Activated naive CD4-positive, alpha-beta T cell treated with anti-CD3 and anti-CD28 coated beads, Interleukin-2, amount 50 U/mL, for 72 hours (primary cell): ENCODE measurements around the gene TNRC6C. TPM values are rescaled to one million over a fixed set of nuclear protein-coding genes. Genes with fewer than 3 reads are reported as not detected.
"Not testable (repeated sequence)": the region's sequence is repeated elsewhere in the genome, so short reads cannot be mapped to it uniquely, and the experiment has no call there.

Experiments used
- ATAC-seq, 2 donors: fragments of 150-1000 bp; cut with Tn5 transposase; 2 replicates each; pipeline ENCODE4 v1.10.0; 2021; ENCODE audit warnings: mild to moderate bottlenecking in 2 of 2, moderate library complexity in 2 of 2
- DNase-seq, 2 donors: peaks; one replicate each; pipeline ENCODE4 v3.0.0; 2021 to 2022; ENCODE audit warnings: low spot score in 2 of 2
- H3K27ac Mint-ChIP-seq, 2 donors: one replicate each; pipeline ENCODE4 v1.8.0; 2022; ENCODE audit warnings: mild to moderate bottlenecking in 2 of 2, mixed read lengths in 2 of 2
- H3K36me3 Mint-ChIP-seq, 2 donors: one replicate each; pipeline ENCODE4 v1.8.0; 2022; ENCODE audit warnings: mixed read lengths in 2 of 2
- H3K9me3 Mint-ChIP-seq, 2 donors: one replicate each; pipeline ENCODE4 v1.8.0; 2022; ENCODE audit warnings: mixed read lengths in 2 of 2
- total RNA-seq, 2 donors: library from RNA; stranded (reverse); gene quantifications; one replicate each; pipeline ENCODE4 v1.2.3, GENCODE V29; 2022

Gene TNRC6C
- total RNA-seq, 2 donors from 2014 or later, result 13.4 to 28.8 TPM

DNA sequence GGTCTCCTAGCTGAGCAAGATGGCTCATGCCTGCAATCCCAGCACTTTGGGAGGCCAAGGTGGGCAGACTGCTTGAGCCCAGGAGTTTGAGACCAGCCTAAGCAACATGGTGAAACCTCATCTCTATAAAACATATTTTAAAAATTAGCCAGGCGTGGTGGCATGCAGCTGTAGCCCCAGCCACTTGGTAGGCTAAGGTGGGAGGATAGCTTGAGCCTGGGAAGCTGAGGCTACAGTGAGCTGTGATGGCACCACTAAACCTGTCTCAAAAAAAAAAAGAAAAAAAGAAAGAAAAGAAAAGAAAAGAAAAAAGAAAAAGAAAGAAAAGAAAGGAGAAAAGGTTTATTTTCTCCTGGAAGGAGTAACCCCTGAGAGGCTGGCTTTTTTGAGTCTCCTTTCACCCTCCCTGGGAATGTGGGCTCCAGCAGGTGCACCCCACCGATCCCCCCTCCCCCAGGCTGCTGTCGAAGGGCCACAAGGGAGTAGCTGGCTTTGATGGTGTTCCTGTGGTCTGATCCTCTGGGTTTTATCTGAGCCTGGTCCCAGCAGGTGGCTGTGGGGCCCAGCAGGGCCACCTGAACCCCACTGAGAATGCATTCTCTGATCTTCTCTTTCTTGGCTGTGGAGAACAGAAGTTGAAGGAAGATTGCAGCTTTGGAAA, 29.9 kb upstream of the TNRC6C start:
- no peaks in the 10 kb centered on the region for H3K9me3 Mint-ChIP-seq
- no peak for DNase-seq
- ATAC-seq, result no peak
- no peak overlapping the region for H3K27ac Mint-ChIP-seq
- no peaks in the 10 kb centered on the region for H3K36me3 Mint-ChIP-seq

DNA sequence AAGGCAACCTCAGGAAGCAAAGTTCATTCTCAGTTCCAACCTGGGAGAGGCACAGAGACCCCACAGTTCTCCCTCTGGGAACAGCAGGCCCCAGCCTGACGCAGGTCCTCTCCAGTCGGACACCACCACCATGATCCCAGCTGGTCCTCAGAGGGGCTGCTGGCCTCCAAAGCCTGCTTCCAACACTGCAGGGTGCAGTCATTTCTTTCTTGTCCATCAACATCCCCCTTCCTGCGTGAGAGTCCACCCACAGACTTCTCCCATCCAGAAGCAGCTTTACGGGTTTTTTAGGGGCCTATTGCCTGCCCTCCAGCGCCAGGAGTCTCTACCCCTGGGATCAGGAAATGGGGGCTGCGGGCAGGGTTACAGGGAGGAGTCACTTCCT, 29.3 kb upstream of the TNRC6C start:
- Mint-ChIP-seq H3K36me3 (no peaks in the 10 kb centered on the region), H3K9me3 (no peaks in the 10 kb centered on the region), H3K27ac (no peak overlapping the region)
- no peak for DNase-seq
- no peak for ATAC-seq

DNA sequence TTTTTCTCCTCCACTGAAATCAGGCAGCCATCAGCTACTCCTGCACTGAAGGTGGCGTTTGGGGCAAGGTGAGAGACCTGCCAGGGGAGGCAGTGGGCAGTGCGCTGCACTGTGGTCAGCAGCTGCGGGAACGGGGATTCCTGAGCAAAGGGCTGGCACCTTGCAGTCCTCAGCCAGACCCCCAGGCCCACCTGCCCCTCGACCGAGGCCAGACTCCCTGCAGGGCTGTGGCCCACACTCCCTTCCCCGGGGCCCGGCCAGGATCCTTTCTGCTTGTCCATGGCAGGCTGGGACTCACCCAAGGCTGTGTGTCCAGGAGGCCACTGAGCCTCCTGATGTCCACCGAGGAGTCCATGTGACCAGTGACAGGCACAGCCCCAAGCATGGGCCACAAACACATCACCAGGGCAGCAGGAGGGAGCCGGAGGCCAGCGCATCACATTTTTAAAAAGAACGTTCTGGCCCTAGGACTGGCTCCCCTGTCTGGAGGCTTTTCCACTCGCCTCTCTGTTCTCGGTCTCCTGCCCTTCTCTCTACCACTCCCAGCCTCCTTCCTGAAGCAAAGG, 28.5 kb upstream of the TNRC6C start:
- ATAC-seq (no peak), DNase-seq (no peak)
- Mint-ChIP-seq H3K27ac (peak overlapping the region in 1 of 2 donors; percentile 45), H3K36me3 (no peaks in the 10 kb centered on the region), H3K9me3 (no peaks in the 10 kb centered on the region)

DNA sequence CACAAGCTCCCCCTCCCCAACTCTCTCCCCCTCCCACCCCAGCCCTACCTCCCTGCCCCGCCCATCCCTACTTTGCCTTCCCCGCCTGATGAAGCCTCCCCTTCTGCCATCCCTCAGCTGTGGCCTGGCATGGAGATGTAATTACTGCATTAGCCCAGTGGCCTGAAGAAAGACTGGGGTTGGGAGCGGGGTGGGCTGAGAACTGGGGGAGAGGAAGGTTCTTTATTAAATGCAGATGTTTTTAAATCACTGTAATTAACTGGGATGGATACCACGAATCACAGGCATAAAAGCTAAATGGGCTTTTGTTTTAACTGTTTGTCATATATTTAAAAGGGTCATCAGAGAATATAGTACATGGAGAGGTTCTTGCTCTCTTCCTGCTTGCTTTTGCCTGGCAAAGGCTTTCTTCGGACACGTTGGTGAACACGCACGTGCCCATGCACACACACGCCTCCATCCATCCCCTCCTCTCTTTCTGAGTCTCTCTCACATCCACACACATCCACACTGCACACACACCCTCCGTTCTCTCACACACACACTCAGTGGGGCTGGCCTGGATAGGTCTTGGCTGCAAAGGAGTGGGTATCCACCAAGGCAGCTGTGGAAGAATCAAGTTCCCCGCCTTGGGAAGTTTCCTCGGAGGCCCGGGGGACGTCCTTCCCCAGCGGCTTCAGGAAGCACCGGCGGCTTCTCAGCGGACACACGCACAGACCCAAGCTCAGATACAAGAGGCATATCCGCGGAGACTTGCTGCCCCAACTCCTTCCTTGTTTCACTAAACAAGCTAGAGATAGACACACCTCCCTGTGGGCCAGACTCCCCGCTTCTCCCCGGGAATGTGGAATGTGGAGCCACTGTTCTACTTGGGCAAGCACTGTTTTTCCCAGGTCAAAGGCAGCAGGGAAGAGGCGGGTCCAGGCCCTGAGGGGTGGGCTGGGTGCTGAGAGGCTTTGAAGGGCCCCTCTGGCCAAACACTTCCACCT, 27.4 kb upstream of the TNRC6C start:
- no peak for ATAC-seq
- H3K9me3 Mint-ChIP-seq, result no peaks in the 10 kb centered on the region

DNA sequence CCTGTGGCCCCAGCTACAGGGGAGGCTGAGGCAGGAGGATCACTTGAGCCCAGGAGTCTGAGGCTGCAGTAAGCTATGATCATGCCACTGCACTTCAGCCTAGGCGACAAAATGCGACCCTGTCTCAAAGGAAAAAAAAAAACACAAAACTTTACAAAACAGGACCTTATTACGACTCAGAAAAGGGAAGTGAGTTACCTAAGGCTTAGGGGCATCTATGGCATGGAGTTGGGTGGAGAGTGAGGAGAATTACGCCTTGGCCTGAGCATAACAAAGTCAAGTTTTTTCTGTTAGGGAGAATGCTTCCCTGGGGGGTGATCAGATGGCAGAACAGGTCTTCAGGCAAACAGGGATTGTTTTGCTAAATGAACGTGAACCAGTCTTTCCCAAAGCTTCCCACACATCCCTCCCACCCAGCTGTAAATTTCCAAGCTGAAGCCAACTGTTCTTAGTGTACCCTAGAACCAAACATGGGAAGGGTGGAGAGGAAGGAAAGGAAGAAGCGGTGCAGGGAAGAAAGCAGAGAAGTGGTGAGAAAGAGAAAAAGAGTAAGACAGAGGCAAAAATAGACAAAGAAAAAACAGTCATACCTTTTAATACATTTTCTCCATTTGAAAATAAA, 24.6 kb upstream of the TNRC6C start:
- Mint-ChIP-seq H3K27ac (peak overlapping the region in 1 of 2 donors; percentile 1), H3K36me3 (no peaks in the 10 kb centered on the region), H3K9me3 (no peaks in the 10 kb centered on the region)
- no peak for ATAC-seq
- no peak for DNase-seq

More for the DNA sequence above, 27.4 kb upstream of the TNRC6C start:
- no peak for DNase-seq
- no peaks in the 10 kb centered on the region for H3K36me3 Mint-ChIP-seq
- H3K27ac Mint-ChIP-seq, result no peak overlapping the region

DNA sequence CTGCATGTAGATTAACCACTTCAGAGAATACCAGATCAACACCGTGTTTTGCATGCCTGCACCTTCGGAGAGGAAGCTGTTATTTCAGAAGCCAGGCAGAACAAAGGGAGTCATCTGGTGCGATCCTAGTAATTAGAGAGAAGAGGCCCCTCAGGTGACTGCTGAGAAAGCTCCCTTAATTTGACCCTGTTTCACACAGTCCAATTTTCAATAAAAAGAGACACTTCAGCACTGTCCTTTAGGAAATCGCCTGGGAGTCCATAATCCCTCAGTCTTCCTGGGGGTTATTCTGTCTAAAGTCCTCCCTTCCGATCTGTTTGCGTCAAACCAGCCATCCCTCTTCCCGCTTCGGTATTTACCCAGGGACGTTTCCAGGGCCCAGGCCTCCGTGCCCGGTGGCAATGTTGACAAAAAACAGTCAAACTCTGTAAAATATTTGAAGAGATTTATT, 23.4 kb upstream of the TNRC6C start:
- DNase-seq, result no peak
- no peaks in the 10 kb centered on the region for H3K36me3 Mint-ChIP-seq
- H3K9me3 Mint-ChIP-seq, result no peaks in the 10 kb centered on the region
- H3K27ac Mint-ChIP-seq, result no peak overlapping the region
- no peak for ATAC-seq

DNA sequence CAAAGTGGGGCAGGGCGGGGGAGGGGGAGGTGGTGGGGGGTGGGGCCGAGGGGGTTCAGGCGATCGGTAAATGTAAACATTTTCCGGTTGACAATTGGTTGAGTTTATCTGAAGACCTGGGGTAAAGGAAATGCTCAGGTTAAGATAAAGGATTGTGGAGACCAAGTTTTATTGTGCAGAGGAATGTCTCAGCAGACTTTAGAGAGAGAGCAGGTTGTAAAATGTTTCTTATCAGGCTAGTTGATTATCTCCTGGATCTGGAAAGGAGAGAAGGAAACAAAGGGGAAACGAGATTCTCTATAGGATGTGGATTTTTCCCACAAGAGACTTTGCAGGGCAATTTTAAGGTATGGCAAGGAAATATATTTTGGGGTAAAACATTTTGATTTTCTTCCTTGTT, 22.8 kb upstream of the TNRC6C start:
- not testable (repeated sequence) for H3K36me3 Mint-ChIP-seq, H3K9me3 Mint-ChIP-seq, H3K27ac Mint-ChIP-seq, ATAC-seq, DNase-seq

DNA sequence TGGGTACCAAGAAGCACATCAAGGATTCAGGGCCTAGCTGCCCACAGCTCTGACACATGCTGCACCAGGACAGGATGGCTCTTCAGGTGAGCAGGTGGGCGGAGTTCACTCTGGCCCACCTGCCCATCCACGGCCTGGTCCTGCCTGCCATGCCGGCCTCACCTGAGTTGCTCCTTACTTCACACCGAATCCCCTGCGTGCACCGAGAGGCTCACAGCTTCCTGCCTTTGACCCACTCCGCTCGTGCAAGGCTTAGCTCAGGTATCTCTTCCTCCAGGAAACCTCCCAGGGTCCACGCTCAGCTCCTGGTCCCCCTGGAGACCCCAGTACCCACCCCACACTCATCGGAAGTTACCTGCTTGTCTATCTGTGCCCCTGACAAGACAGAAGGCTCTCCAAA, 21.6 kb upstream of the TNRC6C start:
- H3K27ac Mint-ChIP-seq, result no peak overlapping the region
- ATAC-seq, result no peak
- no peaks in the 10 kb centered on the region for H3K36me3 Mint-ChIP-seq
- DNase-seq, result no peak
- H3K9me3 Mint-ChIP-seq, result no peaks in the 10 kb centered on the region

DNA sequence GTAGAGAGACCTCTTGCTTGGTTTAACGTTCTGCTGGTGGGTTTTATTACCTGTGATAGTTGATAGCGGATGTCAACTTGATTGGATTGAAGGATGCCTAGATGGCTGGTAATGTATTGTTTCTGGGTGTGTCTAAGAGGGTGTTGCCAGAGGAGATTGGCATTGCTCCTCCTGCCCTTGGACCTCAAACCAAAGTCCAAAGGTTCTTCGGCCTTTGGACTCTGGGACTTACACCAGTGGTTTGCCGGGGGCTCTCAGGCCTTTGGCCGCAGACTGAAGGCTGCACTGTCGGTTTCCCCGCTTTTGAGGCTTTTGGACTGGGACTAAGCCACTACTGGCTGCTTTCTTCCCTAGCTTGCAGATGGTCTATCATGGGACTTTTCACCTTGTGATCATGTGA, 17.5 kb upstream of the TNRC6C start:
- ATAC-seq (no peak), DNase-seq (no peak)
- Mint-ChIP-seq H3K9me3 (no peaks in the 10 kb centered on the region), H3K36me3 (no peaks in the 10 kb centered on the region), H3K27ac (no peak overlapping the region)

DNA sequence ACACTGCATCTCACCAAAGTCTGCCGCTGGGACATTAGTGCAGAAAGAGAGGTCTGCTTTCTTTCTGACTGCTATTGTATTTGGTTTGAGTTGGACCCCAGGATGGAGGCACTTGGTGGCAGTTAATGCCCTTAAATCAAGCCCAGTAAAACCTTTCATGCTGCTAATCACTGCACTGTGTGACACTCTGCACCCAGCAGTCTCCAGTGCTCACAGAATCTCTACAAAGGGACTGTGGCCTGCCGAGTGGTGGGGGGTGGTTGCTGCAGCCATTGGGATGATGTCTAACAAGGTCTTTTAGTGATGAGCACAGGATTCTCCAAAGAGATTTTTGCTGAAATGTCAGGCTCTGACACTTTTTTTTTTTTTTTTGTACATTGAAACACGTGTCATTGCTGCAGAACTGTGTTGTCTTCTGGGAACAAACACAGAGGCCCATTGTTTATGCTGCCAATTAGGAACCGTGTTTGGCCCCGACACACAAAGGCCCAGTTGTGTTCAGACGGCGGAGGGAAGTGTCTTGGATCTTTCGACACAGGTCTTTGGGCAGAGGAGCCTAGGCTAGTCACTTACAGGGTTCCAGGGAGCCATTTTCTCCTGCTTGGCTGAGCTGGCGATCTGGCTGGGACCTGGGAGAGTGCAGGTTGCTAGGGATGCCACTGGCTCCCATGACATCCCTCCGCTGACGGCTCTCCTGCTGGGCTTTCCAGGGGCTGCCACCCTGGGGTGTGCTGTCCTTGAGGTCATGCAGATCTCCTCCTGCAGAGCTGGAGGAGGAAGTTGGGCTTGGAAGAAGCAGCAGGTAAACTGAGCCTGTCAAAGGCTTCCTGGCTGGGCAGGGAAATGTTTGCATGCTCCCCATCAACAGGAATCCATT, 16.2 kb upstream of the TNRC6C start:
- ATAC-seq, result no peak
- no peaks in the 10 kb centered on the region for H3K36me3 Mint-ChIP-seq
- H3K27ac Mint-ChIP-seq, result no peak overlapping the region
- no peak for DNase-seq
- H3K9me3 Mint-ChIP-seq, result no peaks in the 10 kb centered on the region

DNA sequence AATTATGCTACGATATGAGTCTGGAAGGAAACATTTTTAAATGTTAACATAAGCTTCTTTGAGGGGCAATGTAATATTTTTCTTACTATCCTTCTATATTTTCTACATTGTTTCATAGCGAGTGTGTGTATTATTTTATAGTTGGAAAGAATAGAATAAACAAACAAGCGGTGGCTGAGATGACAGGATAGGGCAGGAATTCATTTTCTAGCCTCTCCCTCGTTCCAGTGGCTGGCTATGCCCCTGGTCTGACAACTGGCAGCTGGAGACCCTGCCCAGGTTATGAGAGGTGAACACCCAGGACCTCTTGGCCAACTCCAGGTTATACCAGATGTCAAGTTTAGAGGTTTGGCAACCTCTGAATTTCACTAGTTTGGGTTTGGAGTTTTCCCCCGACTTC, 14.5 kb upstream of the TNRC6C start:
- no peak for DNase-seq
- ATAC-seq, result no peak
- H3K9me3 Mint-ChIP-seq, result no peaks in the 10 kb centered on the region
- no peak overlapping the region for H3K27ac Mint-ChIP-seq
- no peaks in the 10 kb centered on the region for H3K36me3 Mint-ChIP-seq

DNA sequence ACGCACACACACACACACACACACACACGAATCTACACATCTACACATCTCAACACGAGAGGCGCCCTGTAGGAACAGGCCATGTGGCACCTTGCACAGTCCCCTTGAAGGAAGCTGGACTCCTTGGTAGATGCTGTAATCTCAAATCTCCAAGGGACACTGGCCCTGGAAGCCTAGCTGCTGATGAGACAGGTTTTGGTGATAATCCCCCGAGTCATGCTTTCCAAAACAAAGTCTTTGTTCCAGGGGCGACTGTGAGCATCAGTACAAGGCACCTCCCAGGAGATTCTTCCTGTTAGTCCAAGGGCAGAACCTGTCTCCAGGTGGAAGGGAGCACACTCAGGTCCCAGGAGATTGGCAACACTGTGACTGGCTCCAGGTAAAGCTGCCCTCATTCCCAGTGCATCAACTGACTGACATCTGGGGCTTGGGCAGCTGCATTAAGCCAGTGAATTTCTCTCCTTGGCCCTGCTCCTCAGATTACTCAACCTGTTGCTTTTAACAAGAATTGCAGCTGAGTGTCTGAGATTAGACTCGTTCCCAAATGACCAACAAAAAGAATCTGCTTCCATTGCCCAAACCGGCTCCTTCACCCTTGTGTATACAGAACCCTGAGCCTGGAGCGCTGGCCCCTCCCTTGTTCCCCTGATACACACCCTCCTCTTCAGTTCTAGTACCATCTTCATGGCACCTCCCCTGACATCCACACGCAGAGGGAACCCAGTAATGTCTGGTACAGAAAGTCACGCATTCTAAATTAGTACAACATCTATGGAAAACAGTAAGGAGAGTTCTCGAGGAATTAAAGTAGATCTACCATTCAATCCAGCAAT, 13.9 kb upstream of the TNRC6C start:
- H3K27ac Mint-ChIP-seq, result no peak overlapping the region
- ATAC-seq (no peak), DNase-seq (no peak)
- H3K9me3 Mint-ChIP-seq, result no peaks in the 10 kb centered on the region
- no peaks in the 10 kb centered on the region for H3K36me3 Mint-ChIP-seq

DNA sequence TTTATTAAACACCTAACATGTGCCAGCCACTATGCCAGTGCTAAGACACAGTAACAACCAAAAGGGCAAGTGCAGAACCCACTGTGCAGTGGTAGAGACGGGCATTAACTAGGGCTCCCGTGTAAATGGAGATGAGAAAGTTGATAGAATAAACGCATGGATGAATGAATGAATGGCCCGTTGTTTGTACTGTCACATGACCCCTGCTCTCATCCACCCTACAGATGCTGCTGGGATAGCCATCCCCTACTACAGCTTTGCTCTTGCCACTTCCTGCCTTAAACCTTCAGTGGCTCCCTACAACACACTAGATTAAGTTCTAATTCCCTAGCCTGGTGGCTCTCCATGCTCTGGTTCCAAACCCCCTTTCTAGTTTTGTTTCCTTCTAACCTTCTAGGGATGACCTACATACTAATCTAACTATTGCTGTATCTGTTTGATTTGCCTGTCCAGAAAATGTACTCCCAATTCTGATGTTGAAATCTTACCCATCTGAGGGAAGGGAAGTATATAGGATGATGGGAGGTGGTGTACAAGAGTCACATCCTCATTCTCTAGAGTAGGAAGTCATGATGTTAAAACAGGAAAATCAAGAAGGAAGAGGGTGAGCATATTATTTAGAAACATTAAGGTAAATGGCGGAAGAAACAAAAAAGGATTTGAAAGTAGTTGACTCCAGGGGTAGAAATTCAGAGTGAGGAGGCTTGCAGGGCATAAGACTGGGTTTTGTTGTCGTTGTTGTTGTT, 11.4 kb upstream of the TNRC6C start:
- no peaks in the 10 kb centered on the region for H3K36me3 Mint-ChIP-seq
- no peaks in the 10 kb centered on the region for H3K9me3 Mint-ChIP-seq
- no peak for ATAC-seq
- no peak overlapping the region for H3K27ac Mint-ChIP-seq
- DNase-seq, result no peak

DNA sequence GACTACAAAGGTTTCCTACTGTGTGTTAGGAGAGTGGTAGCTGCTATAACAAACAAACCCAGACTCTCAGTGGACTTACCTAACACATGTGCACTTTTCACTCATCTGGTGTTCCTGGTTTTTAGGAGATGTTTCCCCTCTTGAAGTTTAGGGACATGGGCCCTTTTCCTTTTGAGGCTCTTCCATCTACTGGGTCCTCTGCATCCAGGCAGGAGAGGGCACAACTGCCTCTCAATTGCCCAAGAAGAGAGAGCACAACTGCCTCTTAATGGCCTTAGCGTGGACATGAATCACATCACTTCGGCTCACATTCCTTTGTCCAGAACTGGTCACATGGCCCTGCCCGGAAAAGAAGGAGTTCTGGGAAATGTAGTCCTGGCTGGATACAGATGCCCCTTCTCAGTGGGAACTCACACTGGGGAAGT, 9.8 kb upstream of the TNRC6C start:
- no peak for ATAC-seq
- no peaks in the 10 kb centered on the region for H3K9me3 Mint-ChIP-seq
- H3K36me3 Mint-ChIP-seq, result no peaks in the 10 kb centered on the region
- no peak for DNase-seq
- no peak overlapping the region for H3K27ac Mint-ChIP-seq

DNA sequence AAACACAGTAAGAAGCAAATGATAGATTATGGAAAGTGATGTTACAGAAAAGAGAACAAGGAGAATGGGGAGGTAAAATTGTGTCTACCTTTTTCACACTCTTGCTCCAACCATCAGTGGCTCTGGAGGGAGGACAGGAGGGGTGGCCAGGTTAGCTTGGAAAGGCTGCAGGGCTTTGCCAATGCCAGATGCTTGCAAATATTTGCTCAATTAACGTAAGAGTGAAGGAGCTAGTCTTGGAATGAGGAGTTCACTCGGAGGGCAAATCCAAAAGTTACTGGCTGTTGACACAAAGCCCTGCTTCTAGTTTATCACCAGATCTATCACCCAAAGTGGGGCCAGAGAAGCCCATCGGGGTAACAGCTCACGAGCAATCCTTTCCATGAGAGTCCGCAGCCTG, 7.4 kb upstream of the TNRC6C start:
- Mint-ChIP-seq H3K27ac (no peak overlapping the region), H3K36me3 (no peaks in the 10 kb centered on the region), H3K9me3 (no peaks in the 10 kb centered on the region)
- no peak for ATAC-seq
- no peak for DNase-seq
